Fibroblast of gingiva (primary cell): ENCODE results near the gene CH25H.
A peak's percentile ranks its signal among the peaks of the same experiment; 100 is the strongest.
"Not testable (repeated sequence)": the region's sequence is repeated elsewhere in the genome, so short reads cannot be mapped to it uniquely, and the experiment has no call there.

Experiments used
- DNase-seq: peaks from one replicate; pipeline ENCODE4 v3.0.0-alpha.2; 2011; ENCODE audit warnings: low read depth

CH25H gene

DNA sequence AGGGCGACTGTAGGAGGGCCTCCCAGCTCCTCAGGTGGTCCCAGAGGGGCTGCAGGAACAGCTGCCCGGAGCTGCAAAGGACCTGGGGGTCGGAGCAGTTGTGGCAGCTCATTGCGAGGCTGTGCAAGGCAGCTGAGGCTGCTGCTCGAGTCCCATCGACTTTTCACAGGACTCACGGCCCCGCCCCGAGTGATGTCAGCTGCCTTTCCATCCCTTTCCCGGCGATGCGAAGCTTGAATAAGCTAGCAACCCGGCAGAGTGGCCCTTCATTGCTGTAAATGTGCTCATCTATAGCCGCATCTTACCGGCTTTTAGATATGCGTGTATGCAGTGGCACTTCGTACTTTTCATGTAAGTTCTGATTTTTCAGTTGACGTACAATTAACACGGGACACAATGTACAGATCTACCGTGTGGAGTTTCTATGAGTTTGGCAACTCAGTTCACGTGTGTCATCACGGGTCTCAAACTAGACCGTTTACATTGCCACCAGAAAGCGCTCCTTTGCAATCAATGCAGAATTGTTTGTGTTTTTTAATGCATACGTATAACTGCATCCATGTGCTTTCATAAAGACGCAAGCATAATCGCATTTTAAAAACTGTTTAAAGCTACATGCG lies at the start of gene CH25H:
CH25H (minus strand) TSS at position 137 of the 620 bp plus-strand sequence; CDS start at position 112, 25 bp downstream.
- peak; percentile 50 for DNase-seq

GRCh38 chr10:89256340-89256739 lies 49.2 kb upstream of the CH25H start:
- no peak for DNase-seq

- no peak for DNase-seq
Observed at GRCh38 chr10:89255793-89256192, 48.7 kb upstream of the CH25H start.

- DNase-seq: not testable (repeated sequence)
Observed at GRCh38 chr10:89255091-89255579, 48.0 kb upstream of the CH25H start.

DNA sequence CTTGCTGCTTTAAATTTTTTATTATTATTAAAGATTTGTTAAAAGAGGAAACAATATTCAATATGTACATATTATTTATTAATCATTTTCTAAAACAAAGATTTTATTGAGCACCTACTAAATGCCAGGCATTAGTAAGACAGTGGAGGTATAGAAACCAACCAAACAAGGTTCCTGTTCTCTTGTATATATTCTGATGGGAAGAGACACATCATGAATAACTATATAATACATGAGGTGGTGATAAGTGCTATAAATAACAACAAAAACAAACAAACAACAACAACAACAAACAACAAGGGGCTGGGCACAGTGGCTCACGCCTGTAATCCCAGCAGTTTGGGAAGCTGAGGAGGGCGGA lies 45.1 kb upstream of the CH25H start:
- DNase-seq: no peak

DNA sequence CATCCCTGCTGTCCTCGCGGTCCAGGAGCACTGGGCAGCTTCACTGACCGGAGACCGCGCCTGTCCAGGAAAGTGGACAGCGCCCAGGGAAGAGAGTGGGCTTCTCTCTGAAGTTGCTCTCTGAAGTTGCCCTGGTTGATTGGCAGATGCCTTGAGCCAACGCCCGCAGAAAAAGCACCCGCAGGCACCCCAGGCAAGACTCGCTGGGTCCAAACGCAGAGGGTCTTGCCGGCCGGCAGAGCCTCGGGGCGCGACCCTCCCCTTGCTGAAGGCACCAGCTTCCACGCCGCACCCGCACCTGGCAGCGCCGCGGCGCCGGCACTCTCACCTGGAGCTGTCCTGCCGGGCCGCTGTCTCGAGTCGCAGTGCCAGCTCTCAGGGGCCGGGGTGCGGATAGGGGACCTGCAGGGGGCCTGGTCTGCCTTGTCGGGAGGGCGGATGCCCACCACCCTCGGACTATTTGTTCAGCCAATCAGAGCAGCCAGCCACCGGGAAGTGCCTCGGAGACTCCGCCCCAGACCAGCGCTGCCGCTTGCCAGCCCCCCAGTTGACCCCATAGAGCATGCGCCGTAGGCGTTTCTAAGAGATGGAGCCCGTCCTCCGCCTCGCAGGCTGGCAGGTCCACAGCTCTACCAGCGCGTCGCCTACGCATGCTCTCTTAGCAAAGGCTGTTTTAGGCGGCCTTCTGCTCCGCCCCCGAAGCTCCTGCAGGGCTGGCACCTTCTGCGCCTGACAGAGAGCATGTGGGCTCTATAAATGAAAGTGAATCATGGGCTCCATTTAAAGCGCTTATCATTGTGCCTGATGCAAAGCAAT lies 44.5 kb upstream of the CH25H start, which contains the start of gene LIPA:
LIPA (minus strand) TSS at position 367 of the 816 bp plus-strand sequence. CDS start 4,127 bp downstream, outside the sequence.
- DNase-seq: peak; percentile 97

DNA sequence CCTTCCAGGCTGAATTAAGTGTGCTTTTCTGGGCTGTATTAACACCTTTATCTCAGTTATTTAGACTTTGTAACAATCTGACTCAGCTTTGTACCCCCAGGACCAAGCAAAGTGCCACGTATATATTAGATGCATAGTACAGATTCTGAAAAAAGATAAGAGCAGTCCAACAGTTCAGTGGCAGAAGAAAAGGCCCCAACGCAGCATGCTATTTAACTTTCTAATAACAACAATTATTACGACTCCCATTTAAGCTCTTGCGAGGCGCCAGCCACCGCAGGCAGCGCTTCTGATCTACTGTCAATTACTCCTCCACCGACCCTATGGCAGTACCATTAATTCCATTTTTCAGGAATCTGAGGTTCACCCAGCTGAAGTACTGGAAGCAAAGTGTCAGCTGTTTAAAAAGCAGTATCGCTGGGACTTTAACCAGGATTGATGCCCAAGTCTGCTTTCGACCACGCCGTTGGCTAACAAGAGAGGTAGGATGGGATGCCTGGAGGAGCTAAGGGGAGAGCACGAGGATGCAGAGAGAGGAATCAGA lies 43.8 kb upstream of the CH25H start:
- DNase-seq: no peak

GRCh38 chr10:89248990-89249389 lies 41.9 kb upstream of the CH25H start:
- DNase-seq: no peak

DNA sequence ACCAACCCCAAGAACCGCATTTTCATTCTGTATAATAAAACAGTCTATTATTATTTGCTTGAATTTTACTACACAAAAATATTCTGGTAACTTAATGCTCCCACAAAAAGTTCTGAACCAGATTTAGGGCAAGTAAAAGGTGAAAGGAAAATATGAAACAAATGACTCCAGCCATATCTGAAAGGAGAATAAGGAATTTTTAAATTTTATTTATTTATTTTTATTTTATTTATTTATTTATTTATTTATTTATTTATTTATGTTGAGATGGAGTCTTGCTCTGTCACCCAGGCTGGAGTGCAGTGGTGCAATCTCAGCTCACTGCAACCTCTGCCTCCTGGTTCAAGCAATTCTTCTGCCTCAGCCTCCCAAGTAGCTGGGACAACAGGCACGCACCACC lies 40.5 kb upstream of the CH25H start:
- not testable (repeated sequence) for DNase-seq

GRCh38 chr10:89245802-89246201 lies 38.7 kb upstream of the CH25H start:
- no peak for DNase-seq

DNA sequence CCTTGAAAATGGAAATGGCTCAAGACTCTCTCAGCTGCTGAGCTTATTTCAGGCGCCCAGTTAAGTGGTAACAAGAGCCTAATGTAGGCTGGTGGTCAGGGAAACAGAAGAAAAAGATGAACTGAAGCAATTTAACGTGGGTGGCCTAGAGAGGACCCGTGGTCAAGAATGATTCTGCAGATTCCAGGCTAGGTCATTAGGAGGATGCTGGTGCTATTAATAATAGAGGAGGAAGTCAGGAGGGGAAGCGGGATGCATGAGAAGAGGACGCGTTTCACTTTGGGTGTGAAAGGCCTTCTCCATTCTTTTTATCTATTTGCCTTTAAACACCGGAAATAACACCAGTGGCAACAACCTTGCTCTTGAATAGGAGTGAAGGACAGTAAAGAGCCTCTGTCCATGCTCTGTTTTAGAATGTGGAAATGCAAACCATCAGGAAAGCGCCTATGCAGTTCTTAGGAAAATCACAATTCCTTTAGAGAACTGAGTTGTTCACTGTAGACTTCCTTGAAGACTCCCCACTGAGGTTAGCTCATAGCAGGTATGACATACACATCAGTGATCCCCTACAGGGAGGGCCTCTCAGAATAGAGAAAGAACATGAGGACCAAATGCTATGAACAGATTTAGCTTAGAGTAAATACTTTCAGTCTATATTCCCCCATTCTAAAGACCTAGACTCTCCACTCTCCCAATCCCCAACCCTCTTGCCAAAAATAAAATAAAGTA lies 35.9 kb upstream of the CH25H start:
- DNase-seq: no peak

GRCh38 chr10:89242345-89242684 lies 35.2 kb upstream of the CH25H start:
- DNase-seq: no peak

DNA sequence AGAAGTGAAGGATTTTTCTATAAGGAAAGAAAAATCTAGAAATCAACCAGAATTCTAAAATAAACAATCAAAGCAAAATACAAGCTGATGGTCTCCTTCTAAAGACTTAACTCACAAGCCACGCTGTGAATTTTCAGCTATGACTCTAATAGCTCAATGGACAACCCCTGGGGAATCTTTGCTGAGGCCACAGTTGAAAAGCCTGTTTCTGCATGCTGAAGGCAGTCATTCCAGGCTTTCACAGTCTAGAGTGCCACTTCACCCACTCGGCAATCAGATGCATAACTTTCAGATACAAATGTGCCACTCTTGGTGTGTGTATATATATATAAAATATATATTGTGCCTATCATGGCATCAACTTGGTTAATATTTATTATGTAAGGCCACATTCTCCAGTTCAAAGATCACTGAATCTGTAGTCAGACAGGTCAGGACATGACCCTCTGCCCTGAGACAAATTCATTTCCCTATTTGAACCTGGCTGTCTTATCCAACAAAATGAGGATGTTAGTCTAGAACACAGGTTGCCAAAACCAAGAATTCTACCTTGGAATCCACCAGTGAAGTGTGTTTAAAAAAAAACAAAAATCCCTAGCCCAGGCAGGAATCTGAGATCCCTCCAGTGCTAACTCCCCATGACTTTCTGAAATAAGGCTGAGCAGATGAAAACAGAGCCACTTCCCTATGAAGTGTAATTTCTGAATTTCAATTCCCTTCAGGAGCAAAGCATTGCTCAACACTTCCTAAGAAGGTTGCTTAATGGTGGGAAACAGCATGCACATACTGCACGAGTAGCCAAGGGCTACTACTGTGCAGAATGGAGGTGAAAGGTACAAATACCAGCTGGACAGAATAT lies 34.6 kb upstream of the CH25H start:
- DNase-seq: peak; percentile 83

GRCh38 chr10:89241026-89241425 lies 33.9 kb upstream of the CH25H start:
- DNase-seq: no peak

GRCh38 chr10:89240519-89240918 lies 33.4 kb upstream of the CH25H start:
- DNase-seq: no peak

GRCh38 chr10:89238956-89239644 lies 32.0 kb upstream of the CH25H start:
- no peak for DNase-seq

- DNase-seq: peak; percentile 37
Observed at GRCh38 chr10:89237849-89238248, 30.7 kb upstream of the CH25H start.

GRCh38 chr10:89236226-89236797 lies 29.2 kb upstream of the CH25H start:
- peak; percentile 93 for DNase-seq

GRCh38 chr10:89235073-89235798 lies 28.1 kb upstream of the CH25H start:
- DNase-seq: peak; percentile 81

GRCh38 chr10:89233033-89233432 lies 25.9 kb upstream of the CH25H start:
- DNase-seq: no peak
